GM23248 (cell line): Measurements from ENCODE around the gene NTMT1.
"Not testable (repeated sequence)": the region's sequence is repeated elsewhere in the genome, so short reads cannot be mapped to it uniquely, and the experiment has no call there.

Source experiments
- EZH2 ChIP-seq: fragments of 200-600 bp; sonication (generic); IDR thresholded peaks from 2 replicates; pipeline ENCODE4 v1.6.1; 2018; ENCODE audit warnings: antibody characterized with exemption, mild to moderate bottlenecking; ENCODE audit not compliant: insufficient read depth, poor library complexity, severe bottlenecking
- EZH2phosphoT487 ChIP-seq: fragments of 200-600 bp; sonication (generic); IDR thresholded peaks from 2 replicates; pipeline ENCODE4 v1.6.1; 2018; ENCODE audit warnings: antibody characterized with exemption, moderate library complexity, mild to moderate bottlenecking, low read depth; ENCODE audit not compliant: insufficient read depth

GRCh38 chr9:129636343-129636742 lies 10.4 kb downstream of the NTMT1 start:
- not testable (repeated sequence) for TF ChIP-seq EZH2phosphoT487, EZH2
